CD4-positive, alpha-beta T cell (primary cell): Measurements from ENCODE around the gene IFI27L1. TPM values are rescaled to one million over a fixed set of nuclear protein-coding genes. Genes with fewer than 3 reads are reported as not detected.

Experiments used
- ATAC-seq: fragments of 200-7000 bp; cut with Tn5 transposase; one replicate; pipeline ENCODE4 v1.10.0; 2022; ENCODE audit warnings: mild to moderate bottlenecking; ENCODE audit not compliant: poor library complexity
- CTCF ChIA-PET: fragments of 350-600 bp; sonication (Branson Sonifier 250); formaldehyde crosslinking; loops from one replicate; lab custom pipeline; 2021; ENCODE audit warnings: antibody characterized with exemption, inconsistent platforms; lab: Charles Lee
- POLR2A ChIA-PET: fragments of 350-600 bp; sonication (Branson Sonifier 250); formaldehyde crosslinking; loops from one replicate; lab custom pipeline; 2021; ENCODE audit warnings: antibody characterized with exemption, inconsistent platforms; lab: Charles Lee
- DNase-seq, 14 experiments: peaks; one replicate each; pipeline ENCODE4 v3.0.0-alpha.2; 2013 to 2020; ENCODE audit warnings: mixed read lengths in 2 of 14
- H3K27ac ChIP-seq, 2 donors: one replicate each; pipeline versions ENCODE4 v1.5.1 to v1.7.0; 2013; ENCODE audit warnings: low read length in 2 of 2, low read depth in 1 of 2, mild to moderate bottlenecking in 1 of 2
- H3K27me3 ChIP-seq, 2 experiments: 1 replicate in 1 of 2; 2 replicates in 1 of 2; pipeline versions ENCODE4 v1.6.1 to v1.7.0; 2013; ENCODE audit warnings: low read length in 2 of 2, control low read depth in 1 of 2, mild to moderate bottlenecking in 1 of 2, moderate library complexity in 1 of 2; ENCODE audit not compliant: insufficient read depth in 2 of 2, control insufficient read depth in 1 of 2
- H3K36me3 ChIP-seq: one replicate; pipeline ENCODE4 v1.6.1; 2013; ENCODE audit warnings: low read length, control low read depth; ENCODE audit not compliant: insufficient read depth
- H3K4me1 ChIP-seq: one replicate; pipeline ENCODE4 v1.6.1; 2013; ENCODE audit warnings: low read length, control low read depth; ENCODE audit not compliant: insufficient read depth
- H3K4me3 ChIP-seq: one replicate; pipeline ENCODE4 v1.5.1; 2013; ENCODE audit warnings: mild to moderate bottlenecking, low read length, moderate library complexity
- H3K9me3 ChIP-seq, 2 experiments: 1 replicate in 1 of 2; 2 replicates in 1 of 2; pipeline versions ENCODE4 v1.6.1 to v1.7.0; 2013; ENCODE audit warnings: low read length in 2 of 2, mild to moderate bottlenecking in 2 of 2, control low read depth in 1 of 2, moderate library complexity in 1 of 2; ENCODE audit not compliant: control insufficient read depth in 1 of 2, insufficient read depth in 1 of 2
- H3K27ac Mint-ChIP-seq: one replicate; pipeline ENCODE4 v1.8.0; 2020; ENCODE audit warnings: mixed read lengths
- H3K27me3 Mint-ChIP-seq: one replicate; pipeline ENCODE4 v1.8.0; 2021; ENCODE audit warnings: mixed read lengths
- H3K36me3 Mint-ChIP-seq: one replicate; pipeline ENCODE4 v1.8.0; 2021; ENCODE audit warnings: low read depth, mixed read lengths
- H3K4me1 Mint-ChIP-seq: one replicate; pipeline ENCODE4 v1.8.0; 2021; ENCODE audit warnings: low read depth, mixed read lengths
- H3K4me3 Mint-ChIP-seq: one replicate; pipeline ENCODE4 v1.8.0; 2020; ENCODE audit warnings: mild to moderate bottlenecking, mixed read lengths
- H3K9me3 Mint-ChIP-seq: one replicate; pipeline ENCODE4 v1.8.0; 2020; ENCODE audit warnings: mixed read lengths
- intact Hi-C, 2 experiments: fragments of 100-400 bp; cut with DNase I in 1 of 2; cut with micrococcal nuclease in 1 of 2; formaldehyde crosslinking; loops; one replicate each; pipeline versions ENCODE4 v1.15.1 to v1.9.0; 2023 to 2025; cut with DNase I, micrococcal nuclease
- total RNA-seq, 174 experiments: library from RNA in 2 of 174; stranded (reverse) in 2 of 174; gene quantifications; one replicate each; pipeline ENCODE4 v1.2.3 and lab custom pipeline; 2021 to 2026
- TF ChIP-seq, protein P1 (sequence below): fragments of 200-600 bp; IDR thresholded peaks from one replicate; pipeline ENCODE4 v1.8.0; 2022; ENCODE audit warnings: antibody characterized with exemption, mild to moderate bottlenecking

IFI27L1 gene
- total RNA-seq, 2 experiments from 2014 or later, result 14.1 to 14.3 TPM

DNA sequence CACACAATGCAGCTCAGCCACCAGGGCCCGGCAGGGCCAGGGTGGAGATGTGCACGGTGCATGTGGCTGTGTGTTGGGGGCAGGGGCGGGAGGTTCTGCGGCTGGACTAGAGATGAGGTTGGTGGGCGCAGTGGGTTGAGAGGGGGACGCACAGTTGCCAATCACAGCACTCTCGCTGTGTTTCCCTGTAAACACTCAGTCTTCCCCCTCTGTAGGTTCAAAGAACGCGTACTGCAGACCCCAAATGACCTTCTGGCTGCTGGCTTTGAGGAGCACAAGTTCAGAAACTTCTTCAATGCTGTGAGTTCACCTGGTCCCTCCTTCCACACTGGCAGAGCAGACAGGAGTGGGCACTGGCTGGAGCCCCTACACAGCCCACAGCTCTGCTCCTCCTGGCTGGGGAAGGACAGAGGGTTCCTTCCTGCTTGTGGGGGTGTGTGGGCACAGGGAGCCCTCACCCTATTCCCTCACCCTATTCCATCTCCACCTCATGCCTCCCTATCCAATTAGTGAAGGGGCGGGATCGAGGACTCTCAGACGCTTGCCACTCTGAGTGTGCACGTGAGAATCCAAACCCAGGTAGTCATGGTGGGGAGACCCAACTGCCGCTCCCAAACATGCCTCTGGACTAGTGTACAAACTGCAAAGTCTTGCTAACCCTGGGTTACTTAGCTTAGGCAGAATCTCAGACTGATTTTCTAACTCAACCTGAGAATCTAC is 37.2 kb upstream of the IFI27L1 start:
- Mint-ChIP-seq H3K9me3 (no peaks in the 10 kb centered on the region), H3K27ac (peak overlapping the region; percentile 44), H3K27me3 (no peaks in the 10 kb centered on the region), H3K4me3 (no peak overlapping the region), H3K4me1 (no peaks in the 10 kb centered on the region), H3K36me3 (peaks cover 57% of the 10 kb centered on the region)
- TF ChIP-seq, protein P1, sequence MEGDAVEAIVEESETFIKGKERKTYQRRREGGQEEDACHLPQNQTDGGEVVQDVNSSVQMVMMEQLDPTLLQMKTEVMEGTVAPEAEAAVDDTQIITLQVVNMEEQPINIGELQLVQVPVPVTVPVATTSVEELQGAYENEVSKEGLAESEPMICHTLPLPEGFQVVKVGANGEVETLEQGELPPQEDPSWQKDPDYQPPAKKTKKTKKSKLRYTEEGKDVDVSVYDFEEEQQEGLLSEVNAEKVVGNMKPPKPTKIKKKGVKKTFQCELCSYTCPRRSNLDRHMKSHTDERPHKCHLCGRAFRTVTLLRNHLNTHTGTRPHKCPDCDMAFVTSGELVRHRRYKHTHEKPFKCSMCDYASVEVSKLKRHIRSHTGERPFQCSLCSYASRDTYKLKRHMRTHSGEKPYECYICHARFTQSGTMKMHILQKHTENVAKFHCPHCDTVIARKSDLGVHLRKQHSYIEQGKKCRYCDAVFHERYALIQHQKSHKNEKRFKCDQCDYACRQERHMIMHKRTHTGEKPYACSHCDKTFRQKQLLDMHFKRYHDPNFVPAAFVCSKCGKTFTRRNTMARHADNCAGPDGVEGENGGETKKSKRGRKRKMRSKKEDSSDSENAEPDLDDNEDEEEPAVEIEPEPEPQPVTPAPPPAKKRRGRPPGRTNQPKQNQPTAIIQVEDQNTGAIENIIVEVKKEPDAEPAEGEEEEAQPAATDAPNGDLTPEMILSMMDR, result no peak
- CTCF ChIA-PET, result no interaction called here
- no peaks in the 10 kb centered on the region for H3K4me1 ChIP-seq
- intact Hi-C loops, result no loop called here
- DNase-seq (no peak), ATAC-seq (no peak)
- H3K27ac ChIP-seq, result no peak overlapping the region
- POLR2A ChIA-PET, result interaction anchor here (1.0 kb wide), 1 partner anchor 37 kb away, joined by 3 read pairs; the partner anchor contains the start of genes DDX24 and IFI27L1
- no peaks in the 10 kb centered on the region for H3K9me3 ChIP-seq
- H3K4me3 ChIP-seq, result no peak overlapping the region
- no peaks in the 10 kb centered on the region for H3K27me3 ChIP-seq
- peaks cover 45% of the 10 kb centered on the region for H3K36me3 ChIP-seq

DNA sequence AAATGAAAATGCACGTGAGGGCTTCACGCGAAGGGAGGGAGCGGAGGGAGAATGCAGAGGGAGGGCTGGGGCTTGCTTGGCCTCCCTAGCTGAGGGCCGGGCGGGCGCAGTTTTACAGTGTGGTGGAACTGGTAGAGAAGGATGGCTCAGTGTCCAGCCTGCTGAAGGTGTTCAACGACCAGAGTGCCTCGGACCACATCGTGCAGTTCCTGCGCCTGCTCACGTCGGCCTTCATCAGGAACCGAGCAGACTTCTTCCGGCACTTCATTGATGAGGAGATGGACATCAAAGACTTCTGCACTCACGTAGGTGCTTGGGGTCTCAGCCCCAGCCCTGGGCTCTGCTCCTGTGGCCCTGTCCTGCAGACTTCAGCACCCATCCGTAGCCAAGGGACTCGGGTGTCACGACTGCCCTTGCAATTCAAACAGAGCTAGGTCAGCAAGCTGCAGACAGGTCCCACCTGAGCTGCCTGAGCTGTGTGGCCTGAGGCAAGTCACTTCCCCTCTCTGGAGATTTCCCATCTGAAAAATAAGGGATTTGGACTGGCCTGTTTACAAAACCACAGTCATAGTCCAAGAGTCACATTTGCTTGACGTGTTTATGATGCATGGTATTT is 36.5 kb upstream of the IFI27L1 start:
- DNase-seq, result no peak
- H3K27me3 ChIP-seq, result no peaks in the 10 kb centered on the region
- no peak overlapping the region for H3K4me3 ChIP-seq
- no peaks in the 10 kb centered on the region for H3K9me3 Mint-ChIP-seq
- no peak overlapping the region for H3K4me3 Mint-ChIP-seq
- no peaks in the 10 kb centered on the region for H3K4me1 ChIP-seq
- no peak overlapping the region for H3K27ac ChIP-seq
- H3K27ac Mint-ChIP-seq, result peak overlapping the region; percentile 44
- CTCF ChIA-PET, result no interaction called here
- H3K27me3 Mint-ChIP-seq, result no peaks in the 10 kb centered on the region
- peaks cover 52% of the 10 kb centered on the region for H3K36me3 ChIP-seq
- H3K9me3 ChIP-seq, result no peaks in the 10 kb centered on the region
- POLR2A ChIA-PET, result interaction anchor here (1.0 to 1.2 kb wide), 2 partner anchors 12 to 36 kb away, joined by 3 read pairs; partner anchors contain the start of genes DDX24 and IFI27L1
- H3K4me1 Mint-ChIP-seq, result no peaks in the 10 kb centered on the region
- H3K36me3 Mint-ChIP-seq, result peaks cover 64% of the 10 kb centered on the region
- TF ChIP-seq, protein P1, result no peak
- intact Hi-C loops, result no loop called here
- no peak for ATAC-seq

DNA sequence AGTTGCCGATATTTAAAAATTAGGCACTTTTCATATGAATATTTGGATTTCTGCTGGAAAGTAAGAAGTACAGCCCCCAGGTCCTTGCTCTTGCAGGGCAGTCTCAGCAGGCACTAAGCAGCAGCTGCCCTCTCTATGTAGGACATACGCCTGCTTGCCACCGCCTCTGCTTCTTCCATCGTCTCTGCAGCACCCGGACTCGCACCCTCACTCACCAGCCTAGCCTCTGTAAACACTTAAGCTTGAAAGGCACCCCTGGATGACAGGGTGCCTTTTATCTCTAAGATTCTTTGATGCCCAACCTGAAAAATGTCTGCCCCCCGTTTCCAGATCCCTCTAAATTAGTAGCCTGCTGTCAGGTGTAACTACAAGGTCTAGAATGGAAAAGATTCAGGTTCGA is 36.0 kb upstream of the IFI27L1 start:
- H3K9me3 Mint-ChIP-seq, result no peaks in the 10 kb centered on the region
- DNase-seq, result no peak
- ChIA-PET POLR2A (interaction anchor here (1.0 to 1.2 kb wide), 2 partner anchors 11 to 36 kb away, joined by 3 read pairs; partner anchors contain the start of genes DDX24 and IFI27L1), CTCF (no interaction called here)
- H3K4me1 Mint-ChIP-seq, result no peaks in the 10 kb centered on the region
- H3K36me3 Mint-ChIP-seq, result peaks cover 69% of the 10 kb centered on the region
- no peaks in the 10 kb centered on the region for H3K27me3 Mint-ChIP-seq
- no peak overlapping the region for H3K4me3 Mint-ChIP-seq
- peak overlapping the region; percentile 3 for H3K27ac Mint-ChIP-seq
- H3K4me1 ChIP-seq, result no peaks in the 10 kb centered on the region
- TF ChIP-seq, protein P1, result no peak
- H3K9me3 ChIP-seq, result no peaks in the 10 kb centered on the region
- no peak overlapping the region for H3K27ac ChIP-seq
- H3K27me3 ChIP-seq, result no peaks in the 10 kb centered on the region
- intact Hi-C loops, result no loop called here
- ATAC-seq, result no peak
- peaks cover 57% of the 10 kb centered on the region for H3K36me3 ChIP-seq
- H3K4me3 ChIP-seq, result no peak overlapping the region
